Astrocyte (in vitro differentiated cells and primary cell): ENCODE results near the gene ATXN2L. TPM values are rescaled to one million over a fixed set of nuclear protein-coding genes. Genes with fewer than 3 reads are reported as not detected.

Source experiments
- DNase-seq: peaks from one replicate; pipeline ENCODE4 v3.0.0-alpha.2; 2010; ENCODE audit warnings: low read depth
- FAIRE-seq: peaks from 2 replicates; lab custom pipeline; 2011; peaks lifted over from hg19 to GRCh38; lab: Jason Lieb, UNC
- H2AFZ ChIP-seq: 2 replicates; pipeline ENCODE4 v1.6.0; 2012; ENCODE audit warnings: low read depth, low read length, inconsistent platforms
- H3K27ac ChIP-seq: 2 replicates; pipeline ENCODE4 v1.5.1; 2011; ENCODE audit warnings: low read depth, low read length, inconsistent platforms
- H3K27me3 ChIP-seq: 2 replicates; pipeline ENCODE4 v1.6.0; 2011; ENCODE audit warnings: low read length, inconsistent platforms; ENCODE audit not compliant: insufficient read depth
- H3K36me3 ChIP-seq: 2 replicates; pipeline ENCODE4 v1.5.1; 2011; ENCODE audit warnings: low read length, inconsistent platforms; ENCODE audit not compliant: insufficient read depth
- H3K4me1 ChIP-seq: 2 replicates; pipeline ENCODE4 v1.5.1; 2011; ENCODE audit warnings: low read length, inconsistent platforms; ENCODE audit not compliant: insufficient read depth
- H3K4me2 ChIP-seq: 2 replicates; pipeline ENCODE4 v1.6.0; 2012; ENCODE audit warnings: low read length, inconsistent platforms
- H3K4me3 ChIP-seq: 2 replicates; pipeline ENCODE4 v1.5.1; 2011; ENCODE audit warnings: low read depth, mild to moderate bottlenecking, low read length, inconsistent platforms; ENCODE audit not compliant: insufficient read depth
- H3K79me2 ChIP-seq: 2 replicates; pipeline ENCODE4 v1.6.0; 2012; ENCODE audit warnings: mild to moderate bottlenecking, low read length, inconsistent platforms; ENCODE audit not compliant: insufficient read depth
- H3K9ac ChIP-seq: 2 replicates; pipeline ENCODE4 v1.6.0; 2012; ENCODE audit warnings: mild to moderate bottlenecking, low read length, inconsistent platforms
- H3K9me3 ChIP-seq: 2 replicates; pipeline ENCODE4 v1.5.1; 2012; ENCODE audit warnings: low read depth, mild to moderate bottlenecking, low read length, inconsistent platforms; ENCODE audit not compliant: insufficient read depth
- H4K20me1 ChIP-seq: 2 replicates; pipeline ENCODE4 v1.6.0; 2012; ENCODE audit warnings: low read length, inconsistent platforms; ENCODE audit not compliant: insufficient read depth
- H3K27ac Mint-ChIP-seq: one replicate; pipeline ENCODE4 v1.8.0; 2021; ENCODE audit warnings: mild to moderate bottlenecking, mixed read lengths; ENCODE audit not compliant: unreplicated experiment
- H3K27me3 Mint-ChIP-seq: one replicate; pipeline ENCODE4 v1.8.0; 2021; ENCODE audit warnings: low read depth, mixed read lengths; ENCODE audit not compliant: unreplicated experiment
- H3K36me3 Mint-ChIP-seq: one replicate; pipeline ENCODE4 v1.8.0; 2021; ENCODE audit warnings: low read depth, mixed read lengths; ENCODE audit not compliant: unreplicated experiment
- H3K4me1 Mint-ChIP-seq: one replicate; pipeline ENCODE4 v1.8.0; 2021; ENCODE audit warnings: low read depth, mixed read lengths; ENCODE audit not compliant: unreplicated experiment
- H3K4me3 Mint-ChIP-seq: one replicate; pipeline ENCODE4 v1.8.0; 2021; ENCODE audit warnings: mild to moderate bottlenecking, moderate library complexity, mixed read lengths; ENCODE audit not compliant: unreplicated experiment
- H3K9me3 Mint-ChIP-seq: one replicate; pipeline ENCODE4 v1.8.0; 2021; ENCODE audit warnings: mild to moderate bottlenecking, mixed read lengths; ENCODE audit not compliant: unreplicated experiment
- CTCF ChIP-seq: IDR thresholded peaks from 2 replicates; pipeline ENCODE4 v1.5.1; 2011; ENCODE audit warnings: low read depth, mild to moderate bottlenecking, inconsistent platforms, low read length, moderate library complexity; ENCODE audit not compliant: insufficient read depth
- EZH2 ChIP-seq: IDR thresholded peaks from 2 replicates; pipeline ENCODE4 v1.6.1; 2012; ENCODE audit warnings: mild to moderate bottlenecking, low read length, inconsistent platforms; ENCODE audit not compliant: insufficient read depth
- total RNA-seq: library from RNA; stranded (reverse); gene quantifications from 2 replicates; pipeline ENCODE4 v1.2.1, GENCODE V29; 2021

Gene ATXN2L
- total RNA-seq, 1 donor from 2014 or later, result 191 TPM

- H3K9ac ChIP-seq, result peak overlapping the region; percentile 96
- H4K20me1 ChIP-seq, result peaks cover 29% of the 10 kb centered on the region
- no peaks in the 10 kb centered on the region for H3K9me3 Mint-ChIP-seq
- no peak overlapping the region for H2AFZ ChIP-seq
- H3K4me1 ChIP-seq, result peaks cover 10% of the 10 kb centered on the region
- H3K27me3 Mint-ChIP-seq, result no peaks in the 10 kb centered on the region
- H3K4me2 ChIP-seq, result peak overlapping the region; percentile 95
- no peak for TF ChIP-seq CTCF
- TF ChIP-seq EZH2, result no peak
- H3K4me1 Mint-ChIP-seq, result peaks cover 9% of the 10 kb centered on the region
- H3K4me3 Mint-ChIP-seq, result peak overlapping the region; percentile 96
- no peak for FAIRE-seq
- peaks cover 49% of the 10 kb centered on the region for H3K79me2 ChIP-seq
- H3K27ac Mint-ChIP-seq, result no peak overlapping the region
- peaks cover 12% of the 10 kb centered on the region for H3K36me3 ChIP-seq
- no peaks in the 10 kb centered on the region for H3K9me3 ChIP-seq
- no peaks in the 10 kb centered on the region for H3K27me3 ChIP-seq
- peaks cover 6% of the 10 kb centered on the region for H3K36me3 Mint-ChIP-seq
- no peak for DNase-seq
- H3K4me3 ChIP-seq, result peak overlapping the region; percentile 93
- H3K27ac ChIP-seq, result no peak overlapping the region
Observed at GRCh38 chr16:28865001-28865688, 42.3 kb downstream of the ATXN2L start.

GRCh38 chr16:28865722-28866453 is 43.1 kb downstream of the ATXN2L start:
- no peaks in the 10 kb centered on the region for H3K27me3 Mint-ChIP-seq
- H3K9me3 Mint-ChIP-seq, result no peaks in the 10 kb centered on the region
- peaks cover 10% of the 10 kb centered on the region for H3K4me1 ChIP-seq
- H3K27me3 ChIP-seq, result no peaks in the 10 kb centered on the region
- H2AFZ ChIP-seq, result no peak overlapping the region
- no peaks in the 10 kb centered on the region for H3K9me3 ChIP-seq
- H3K27ac ChIP-seq, result no peak overlapping the region
- peaks cover 8% of the 10 kb centered on the region for H3K36me3 Mint-ChIP-seq
- no peak for TF ChIP-seq EZH2
- H3K4me3 ChIP-seq, result no peak overlapping the region
- H3K4me2 ChIP-seq, result peak overlapping the region; percentile 95
- peak overlapping the region; percentile 96 for H3K4me3 Mint-ChIP-seq
- H3K36me3 ChIP-seq, result peaks cover 14% of the 10 kb centered on the region
- FAIRE-seq (no peak), DNase-seq (no peak)
- H3K9ac ChIP-seq, result no peak overlapping the region
- H4K20me1 ChIP-seq, result peaks cover 31% of the 10 kb centered on the region
- peaks cover 9% of the 10 kb centered on the region for H3K4me1 Mint-ChIP-seq
- H3K79me2 ChIP-seq, result peaks cover 49% of the 10 kb centered on the region
- H3K27ac Mint-ChIP-seq, result no peak overlapping the region

GRCh38 chr16:28866454-28866804 is 43.6 kb downstream of the ATXN2L start:
- Mint-ChIP-seq H3K4me3 (peak overlapping the region; percentile 40), H3K27ac (no peak overlapping the region), H3K9me3 (no peaks in the 10 kb centered on the region), H3K4me1 (peaks cover 9% of the 10 kb centered on the region), H3K27me3 (no peaks in the 10 kb centered on the region), H3K36me3 (peaks cover 8% of the 10 kb centered on the region)
- Histone ChIP-seq H3K9ac (no peak overlapping the region), H3K4me1 (peaks cover 10% of the 10 kb centered on the region), H3K79me2 (peaks cover 49% of the 10 kb centered on the region), H4K20me1 (peaks cover 31% of the 10 kb centered on the region), H2AFZ (no peak overlapping the region), H3K27me3 (no peaks in the 10 kb centered on the region), H3K4me3 (no peak overlapping the region), H3K27ac (no peak overlapping the region), H3K9me3 (no peaks in the 10 kb centered on the region), H3K36me3 (peaks cover 14% of the 10 kb centered on the region), H3K4me2 (no peak overlapping the region)
- no peak for TF ChIP-seq EZH2
- TF ChIP-seq CTCF, result no peak
- DNase-seq (no peak), FAIRE-seq (no peak)
